C4-2B (cell line): Measurements from ENCODE around the gene AANAT.

Source experiments
- H3K27ac ChIP-seq: fragments of 450-650 bp; 2 replicates; pipeline ENCODE4 v1.5.1; 2017
- CTCF ChIP-seq: fragments of 450-650 bp; conservative IDR thresholded peaks from 2 replicates; pipeline ENCODE4 v1.5.1; 2017; ENCODE audit warnings: mild to moderate bottlenecking
- ZFX ChIP-seq: fragments of 450-650 bp; IDR thresholded peaks from 2 replicates; pipeline ENCODE4 v1.6.1; 2017

The AANAT gene

GRCh38 chr17:76444518-76445311 is 22.7 kb upstream of the AANAT start:
- H3K27ac ChIP-seq, result no peak overlapping the region
- TF ChIP-seq ZFX (no peak), CTCF (no peak)

GRCh38 chr17:76445697-76446448 is 21.5 kb upstream of the AANAT start:
- H3K27ac ChIP-seq, result peak overlapping the region; percentile 68
- no peak for TF ChIP-seq ZFX
- TF ChIP-seq CTCF, result no peak

- no peak for TF ChIP-seq CTCF
- no peak for TF ChIP-seq ZFX
- peak overlapping the region; percentile 68 for H3K27ac ChIP-seq
Observed at GRCh38 chr17:76446449-76447231, 20.8 kb upstream of the AANAT start.

GRCh38 chr17:76447931-76448652 is 19.3 kb upstream of the AANAT start:
- no peak for TF ChIP-seq CTCF
- no peak for TF ChIP-seq ZFX
- H3K27ac ChIP-seq, result peak overlapping the region; percentile 34; the same call in 1 of the 2 replicates

GRCh38 chr17:76449126-76449525 is 18.3 kb upstream of the AANAT start:
- no peak overlapping the region for H3K27ac ChIP-seq
- TF ChIP-seq ZFX (no peak), CTCF (no peak)

GRCh38 chr17:76451506-76451905 is 15.9 kb upstream of the AANAT start:
- H3K27ac ChIP-seq, result no peak overlapping the region; the same call in 1 of the 2 replicates
- TF ChIP-seq CTCF (no peak), ZFX (no peak)
